Neuron (in vitro differentiated cells): ENCODE results near the gene ABI1.

Experiments used
- H2AFZ ChIP-seq: one replicate; pipeline ENCODE4 v1.6.1; 2013; ENCODE audit warnings: low read depth, mild to moderate bottlenecking, inconsistent platforms, low read length, moderate library complexity
- H3K27me3 ChIP-seq: one replicate; pipeline ENCODE4 v1.6.1; 2013; ENCODE audit warnings: low read length; ENCODE audit not compliant: insufficient read depth
- H3K36me3 ChIP-seq: one replicate; pipeline ENCODE4 v1.6.1; 2013; ENCODE audit warnings: low read length; ENCODE audit not compliant: insufficient read depth
- H3K4me1 ChIP-seq: one replicate; pipeline ENCODE4 v1.6.1; 2013; ENCODE audit warnings: low read length; ENCODE audit not compliant: insufficient read depth
- H3K4me3 ChIP-seq: 2 replicates; pipeline ENCODE4 v1.5.1; 2013; ENCODE audit warnings: mild to moderate bottlenecking, low read length, moderate library complexity
- H3K9me3 ChIP-seq: one replicate; pipeline ENCODE4 v1.6.1; 2013; ENCODE audit warnings: low read length

The ABI1 gene

GRCh38 chr10:26727005-26727404 lies 133.8 kb downstream of the ABI1 start:
- Histone ChIP-seq H3K4me1 (no peaks in the 10 kb centered on the region), H2AFZ (no peak overlapping the region), H3K9me3 (no peaks in the 10 kb centered on the region), H3K36me3 (peaks cover 33% of the 10 kb centered on the region), H3K27me3 (no peaks in the 10 kb centered on the region), H3K4me3 (no peak overlapping the region)

- H2AFZ ChIP-seq = no peak overlapping the region
- no peaks in the 10 kb centered on the region for H3K27me3 ChIP-seq
- no peaks in the 10 kb centered on the region for H3K4me1 ChIP-seq
- H3K4me3 ChIP-seq = no peak overlapping the region
- no peaks in the 10 kb centered on the region for H3K9me3 ChIP-seq
- peaks cover 32% of the 10 kb centered on the region for H3K36me3 ChIP-seq
These were observed 134.7 kb downstream of the ABI1 start for GRCh38 chr10:26725837-26726727.

GRCh38 chr10:26723016-26723415 lies 137.7 kb downstream of the ABI1 start:
- Histone ChIP-seq H3K36me3 (peaks cover 39% of the 10 kb centered on the region), H3K4me1 (no peaks in the 10 kb centered on the region), H3K27me3 (no peaks in the 10 kb centered on the region), H3K4me3 (no peak overlapping the region), H2AFZ (no peak overlapping the region), H3K9me3 (no peaks in the 10 kb centered on the region)

- Histone ChIP-seq H3K4me1 (no peaks in the 10 kb centered on the region), H3K9me3 (no peaks in the 10 kb centered on the region), H3K27me3 (no peaks in the 10 kb centered on the region), H3K4me3 (no peak overlapping the region), H2AFZ (no peak overlapping the region), H3K36me3 (peaks cover 44% of the 10 kb centered on the region)
These were observed 139.2 kb downstream of the ABI1 start for GRCh38 chr10:26721561-26721960.

- H3K9me3 ChIP-seq = no peaks in the 10 kb centered on the region
- H3K4me1 ChIP-seq = no peaks in the 10 kb centered on the region
- H2AFZ ChIP-seq = no peak overlapping the region
- peaks cover 44% of the 10 kb centered on the region for H3K36me3 ChIP-seq
- H3K27me3 ChIP-seq = no peaks in the 10 kb centered on the region
- H3K4me3 ChIP-seq = no peak overlapping the region
These were observed 143.3 kb downstream of the ABI1 start for GRCh38 chr10:26717476-26717875.

- Histone ChIP-seq H2AFZ (no peak overlapping the region), H3K4me1 (no peaks in the 10 kb centered on the region), H3K4me3 (no peak overlapping the region), H3K9me3 (no peaks in the 10 kb centered on the region), H3K36me3 (peaks cover 35% of the 10 kb centered on the region), H3K27me3 (no peaks in the 10 kb centered on the region)
These were observed 145.6 kb downstream of the ABI1 start for GRCh38 chr10:26715137-26715487.

- H3K4me1 ChIP-seq = no peaks in the 10 kb centered on the region
- H2AFZ ChIP-seq = no peak overlapping the region
- no peaks in the 10 kb centered on the region for H3K27me3 ChIP-seq
- no peak overlapping the region for H3K4me3 ChIP-seq
- no peaks in the 10 kb centered on the region for H3K9me3 ChIP-seq
- H3K36me3 ChIP-seq = peaks cover 34% of the 10 kb centered on the region
These were observed 146.2 kb downstream of the ABI1 start for GRCh38 chr10:26714415-26715136.

GRCh38 chr10:26711324-26711723 lies 149.4 kb downstream of the ABI1 start:
- Histone ChIP-seq H3K36me3 (peaks cover 35% of the 10 kb centered on the region), H3K4me1 (no peaks in the 10 kb centered on the region), H3K9me3 (no peaks in the 10 kb centered on the region), H2AFZ (no peak overlapping the region), H3K27me3 (no peaks in the 10 kb centered on the region), H3K4me3 (no peak overlapping the region)

GRCh38 chr10:26706936-26707335 lies 153.8 kb downstream of the ABI1 start:
- H3K4me1 ChIP-seq = no peaks in the 10 kb centered on the region

GRCh38 chr10:26706206-26706605 lies 154.6 kb downstream of the ABI1 start:
- peaks cover 38% of the 10 kb centered on the region for H3K36me3 ChIP-seq
- no peaks in the 10 kb centered on the region for H3K4me1 ChIP-seq
- H3K9me3 ChIP-seq = no peaks in the 10 kb centered on the region
- no peaks in the 10 kb centered on the region for H3K27me3 ChIP-seq
- H2AFZ ChIP-seq = no peak overlapping the region
- no peak overlapping the region for H3K4me3 ChIP-seq

More at GRCh38 chr10:26706936-26707335, 153.8 kb downstream of the ABI1 start:
- Histone ChIP-seq H2AFZ (no peak overlapping the region), H3K4me3 (no peak overlapping the region), H3K36me3 (peaks cover 35% of the 10 kb centered on the region), H3K27me3 (no peaks in the 10 kb centered on the region), H3K9me3 (no peaks in the 10 kb centered on the region)

- H3K36me3 ChIP-seq = peaks cover 38% of the 10 kb centered on the region
- peaks cover under 1% of the 10 kb centered on the region for H3K4me1 ChIP-seq
- H2AFZ ChIP-seq = no peak overlapping the region
- H3K4me3 ChIP-seq = no peak overlapping the region
- no peaks in the 10 kb centered on the region for H3K27me3 ChIP-seq
- no peaks in the 10 kb centered on the region for H3K9me3 ChIP-seq
These were observed 156.8 kb downstream of the ABI1 start for GRCh38 chr10:26703974-26704373.

GRCh38 chr10:26703096-26703495 lies 157.7 kb downstream of the ABI1 start:
- H3K9me3 ChIP-seq = no peaks in the 10 kb centered on the region
- H3K36me3 ChIP-seq = peaks cover 34% of the 10 kb centered on the region
- H3K4me1 ChIP-seq = peaks cover 9% of the 10 kb centered on the region
- no peak overlapping the region for H2AFZ ChIP-seq
- H3K4me3 ChIP-seq = no peak overlapping the region
- H3K27me3 ChIP-seq = no peaks in the 10 kb centered on the region

GRCh38 chr10:26700884-26701630 lies 159.7 kb downstream of the ABI1 start:
- Histone ChIP-seq H3K9me3 (no peaks in the 10 kb centered on the region), H3K4me1 (peaks cover 12% of the 10 kb centered on the region), H3K36me3 (peaks cover 15% of the 10 kb centered on the region), H2AFZ (no peak overlapping the region), H3K27me3 (no peaks in the 10 kb centered on the region), H3K4me3 (no peak overlapping the region)
